GM12878 (cell line): Measurements from ENCODE around the gene NCAM1.

ENCODE experiments used
- CTCF ChIP-seq, 3 experiments: IDR thresholded peaks in 2 of 3; conservative IDR thresholded peaks in 1 of 3; 2 replicates each; pipeline ENCODE4 v1.5.1; 2011; ENCODE audit warnings: low read depth in 3 of 3, low read length in 3 of 3, mild to moderate bottlenecking in 3 of 3, control low read depth in 2 of 3, moderate library complexity in 2 of 3, inconsistent platforms in 1 of 3, mixed read lengths in 1 of 3; ENCODE audit not compliant: control insufficient read depth in 2 of 3, insufficient read depth in 1 of 3; ENCODE audit errors: extremely low read depth in 1 of 3
- EZH2 ChIP-seq: IDR thresholded peaks from 2 replicates; pipeline ENCODE4 v1.6.1; 2012; ENCODE audit warnings: low read depth, mild to moderate bottlenecking, control low read depth, inconsistent platforms, low read length, borderline replicate concordance; ENCODE audit not compliant: control insufficient read depth
- FOS ChIP-seq: IDR thresholded peaks from 3 replicates; pipeline ENCODE4 v1.6.1; 2011; ENCODE audit warnings: borderline replicate concordance; ENCODE audit not compliant: insufficient read length; ENCODE audit errors: extremely low read depth
- HSF1 ChIP-seq: fragments of 150-350 bp; IDR thresholded peaks from 2 replicates; pipeline ENCODE4 v1.6.1; 2014; ENCODE audit warnings: mild to moderate bottlenecking, low read depth, low read length
- JUNB ChIP-seq: IDR thresholded peaks from 2 replicates; pipeline ENCODE4 v1.6.1; 2016; ENCODE audit warnings: antibody characterized with exemption, mild to moderate bottlenecking
- NRF1 ChIP-seq: conservative IDR thresholded peaks from 2 replicates; pipeline ENCODE4 v1.6.1; 2011; ENCODE audit warnings: mild to moderate bottlenecking, low read depth, low read length, improper control_type of control experiment
- POLR2A ChIP-seq: IDR thresholded peaks from 2 replicates; pipeline ENCODE4 v1.6.1; 2011; ENCODE audit warnings: low read depth, mild to moderate bottlenecking, low read length
- POLR2AphosphoS5 ChIP-seq: IDR thresholded peaks from 2 replicates; pipeline ENCODE4 v1.6.1; 2011; ENCODE audit warnings: mild to moderate bottlenecking, low read length, inconsistent platforms
- SPI1 ChIP-seq: IDR thresholded peaks from 2 replicates; pipeline ENCODE4 v1.6.1; 2011; ENCODE audit warnings: low read depth, mild to moderate bottlenecking, low read length, moderate library complexity, borderline replicate concordance; ENCODE audit not compliant: insufficient read depth
- TAF1 ChIP-seq: IDR thresholded peaks from 2 replicates; pipeline ENCODE4 v1.6.1; 2011; ENCODE audit warnings: mild to moderate bottlenecking, low read depth, low read length, borderline replicate concordance
- TCF12 ChIP-seq: IDR thresholded peaks from 2 replicates; pipeline ENCODE4 v1.6.1; 2011; ENCODE audit warnings: low read depth, mild to moderate bottlenecking, low read length
- ZNF687 ChIP-seq: fragments of 450-650 bp; IDR thresholded peaks from 2 replicates; pipeline ENCODE4 v1.6.1; 2017; ENCODE audit warnings: mild to moderate bottlenecking, moderate library complexity
- TF ChIP-seq, protein P1 (sequence below): IDR thresholded peaks from 2 replicates; pipeline ENCODE4 v1.6.1; 2012; ENCODE audit warnings: mild to moderate bottlenecking, low read depth, low read length

GRCh38 chr11:113286009-113286408, 324.8 kb downstream of the NCAM1 start:
- no peak for TF ChIP-seq CTCF (IDR thresholded peaks at IDR 0.05 in 2 of 3, conservative IDR thresholded peaks at IDR 0.05 in 1 of 3; ENCODE audit: control insufficient read depth in 2 of 3, extremely low read depth in 1 of 3, insufficient read depth in 1 of 3, low read depth in 3 of 3, low read length in 3 of 3)
- TF ChIP-seq POLR2A = no peak
- TF ChIP-seq, protein P1, sequence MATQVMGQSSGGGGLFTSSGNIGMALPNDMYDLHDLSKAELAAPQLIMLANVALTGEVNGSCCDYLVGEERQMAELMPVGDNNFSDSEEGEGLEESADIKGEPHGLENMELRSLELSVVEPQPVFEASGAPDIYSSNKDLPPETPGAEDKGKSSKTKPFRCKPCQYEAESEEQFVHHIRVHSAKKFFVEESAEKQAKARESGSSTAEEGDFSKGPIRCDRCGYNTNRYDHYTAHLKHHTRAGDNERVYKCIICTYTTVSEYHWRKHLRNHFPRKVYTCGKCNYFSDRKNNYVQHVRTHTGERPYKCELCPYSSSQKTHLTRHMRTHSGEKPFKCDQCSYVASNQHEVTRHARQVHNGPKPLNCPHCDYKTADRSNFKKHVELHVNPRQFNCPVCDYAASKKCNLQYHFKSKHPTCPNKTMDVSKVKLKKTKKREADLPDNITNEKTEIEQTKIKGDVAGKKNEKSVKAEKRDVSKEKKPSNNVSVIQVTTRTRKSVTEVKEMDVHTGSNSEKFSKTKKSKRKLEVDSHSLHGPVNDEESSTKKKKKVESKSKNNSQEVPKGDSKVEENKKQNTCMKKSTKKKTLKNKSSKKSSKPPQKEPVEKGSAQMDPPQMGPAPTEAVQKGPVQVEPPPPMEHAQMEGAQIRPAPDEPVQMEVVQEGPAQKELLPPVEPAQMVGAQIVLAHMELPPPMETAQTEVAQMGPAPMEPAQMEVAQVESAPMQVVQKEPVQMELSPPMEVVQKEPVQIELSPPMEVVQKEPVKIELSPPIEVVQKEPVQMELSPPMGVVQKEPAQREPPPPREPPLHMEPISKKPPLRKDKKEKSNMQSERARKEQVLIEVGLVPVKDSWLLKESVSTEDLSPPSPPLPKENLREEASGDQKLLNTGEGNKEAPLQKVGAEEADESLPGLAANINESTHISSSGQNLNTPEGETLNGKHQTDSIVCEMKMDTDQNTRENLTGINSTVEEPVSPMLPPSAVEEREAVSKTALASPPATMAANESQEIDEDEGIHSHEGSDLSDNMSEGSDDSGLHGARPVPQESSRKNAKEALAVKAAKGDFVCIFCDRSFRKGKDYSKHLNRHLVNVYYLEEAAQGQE = no peak
- TF ChIP-seq JUNB = no peak
- TF ChIP-seq EZH2 = no peak
- TF ChIP-seq FOS = no peak
- no peak for TF ChIP-seq HSF1
- TF ChIP-seq TAF1 = no peak
- no peak for TF ChIP-seq SPI1
- TF ChIP-seq ZNF687 = no peak
- no peak for TF ChIP-seq NRF1
- TF ChIP-seq TCF12 = no peak
- no peak for TF ChIP-seq POLR2AphosphoS5
